HCT116 (cell line): ENCODE measurements around the gene LAX1. TPM values are rescaled to one million over a fixed set of nuclear protein-coding genes. Genes with fewer than 3 reads are reported as not detected.
"Not testable (repeated sequence)": the region's sequence is repeated elsewhere in the genome, so short reads cannot be mapped to it uniquely, and the experiment has no call there.

Experiments used
- ATAC-seq: fragments of 200-7000 bp; cut with Tn5 transposase; 2 replicates; pipeline ENCODE4 v1.9.1; 2020; ENCODE audit warnings: mild to moderate bottlenecking, moderate library complexity
- BruUV-seq: library from RNA; stranded (reverse); fragments of 400-500 nt; replicated peaks from 2 replicates; lab custom pipeline; 2021; lab: Mats Ljungman, UMichigan
- CTCF ChIA-PET: fragments of 300-600 bp; sonication (Branson Sonifier 250); formaldehyde crosslinking; loops from one replicate; lab custom pipeline; 2021; ENCODE audit warnings: antibody characterized with exemption; lab: Charles Lee
- POLR2A ChIA-PET: fragments of 300-600, 350-600 bp; sonication (Branson Sonifier 250); formaldehyde crosslinking; loops from one replicate; lab custom pipeline; 2021; ENCODE audit warnings: antibody characterized with exemption; lab: Charles Lee
- RAD21 ChIA-PET, 2 experiments: fragments of 300-600 bp; sonication (Branson Sonifier 250); formaldehyde crosslinking; loops; one replicate each; lab custom pipeline; 2023; ENCODE audit warnings: low total read pairs in 2 of 2; ENCODE audit not compliant: uncharacterized antibody in 2 of 2, unreplicated experiment in 2 of 2, low non-redundant PET in 1 of 2; lab: Charles Lee
- DNase-seq: peaks from one replicate; pipeline ENCODE4 v3.0.0-alpha.2; 2010; ENCODE audit warnings: low read depth, low spot score
- H2AFZ ChIP-seq: fragments of 200-600 bp; shearing (Covaris generic), sonication (generic); 2 replicates; pipeline ENCODE4 v1.6.1; 2017; ENCODE audit warnings: low read depth, mixed run types, mixed read lengths, antibody characterized with exemption, low read length; ENCODE audit not compliant: poor library complexity, severe bottlenecking
- H3K27ac ChIP-seq: 2 replicates; pipeline ENCODE4 v1.5.1; 2012; ENCODE audit warnings: low read depth, low read length
- H3K27me3 ChIP-seq: fragments of 200-600 bp; sonication (generic); 2 replicates; pipeline ENCODE4 v1.6.1; 2016; ENCODE audit warnings: mixed run types, low read length, mixed read lengths; ENCODE audit not compliant: insufficient read depth
- H3K36me3 ChIP-seq, 2 experiments: fragments of 200-500 bp in 1 of 2; fragments of 200-600 bp in 1 of 2; sonication (Bioruptor generic) in 1 of 2; sonication (generic) in 1 of 2; 2 replicates each; pipeline versions ENCODE4 v1.5.1 to v1.6.1; 2014 to 2016; ENCODE audit warnings: low read length in 2 of 2, inconsistent platforms in 1 of 2, mixed read lengths in 1 of 2, mixed run types in 1 of 2; ENCODE audit not compliant: insufficient read depth in 2 of 2, control insufficient read depth in 1 of 2
- H3K4me1 ChIP-seq, 2 experiments: fragments of 200-600 bp in 1 of 2; sonication (generic) in 1 of 2; 2 replicates each; pipeline versions ENCODE4 v1.5.1 to v1.6.1; 2012 to 2017; ENCODE audit warnings: low read length in 2 of 2, inconsistent platforms in 1 of 2, mild to moderate bottlenecking in 1 of 2, mixed read lengths in 1 of 2, mixed run types in 1 of 2, moderate library complexity in 1 of 2; ENCODE audit not compliant: insufficient read depth in 2 of 2, control insufficient read depth in 1 of 2
- H3K4me2 ChIP-seq: fragments of 200-600 bp; sonication (generic); 2 replicates; pipeline ENCODE4 v1.6.1; 2017; ENCODE audit warnings: mixed run types, low read length, mixed read lengths
- H3K4me3 ChIP-seq, 2 experiments: fragments of 200-600 bp in 1 of 2; sonication (generic) in 1 of 2; replicated peaks in 1 of 2; 2 replicates each; pipeline ENCODE4 v1.5.1; 2011 to 2016; ENCODE audit warnings: low read length in 2 of 2, control low read depth in 1 of 2, low read depth in 1 of 2, mild to moderate bottlenecking in 1 of 2, mixed read lengths in 1 of 2, mixed run types in 1 of 2
- H3K79me2 ChIP-seq: fragments of 200-600 bp; sonication (generic); 2 replicates; pipeline ENCODE4 v1.6.1; 2017; ENCODE audit warnings: mild to moderate bottlenecking, mixed run types, low read length, moderate library complexity, mixed read lengths; ENCODE audit not compliant: insufficient read depth
- H3K9ac ChIP-seq: fragments of 200-600 bp; sonication (generic); 2 replicates; pipeline ENCODE4 v1.6.1; 2016; ENCODE audit warnings: low read length, mixed read lengths
- H3K9me2 ChIP-seq: fragments of 200-600 bp; sonication (generic), shearing (Covaris generic); 2 replicates; pipeline ENCODE4 v1.6.1; 2017; ENCODE audit warnings: mixed run types, mild to moderate bottlenecking, moderate library complexity; ENCODE audit not compliant: insufficient read depth
- H3K9me3 ChIP-seq, 2 experiments: fragments of 200-500 bp in 1 of 2; fragments of 200-600 bp in 1 of 2; sonication (Bioruptor generic) in 1 of 2; sonication (generic) in 1 of 2; 2 replicates each; pipeline ENCODE4 v1.6.1; 2014 to 2017; ENCODE audit warnings: low read length in 2 of 2, mixed read lengths in 2 of 2, inconsistent platforms in 1 of 2, low read depth in 1 of 2, mild to moderate bottlenecking in 1 of 2, mixed run types in 1 of 2, moderate library complexity in 1 of 2; ENCODE audit not compliant: control insufficient read depth in 1 of 2, insufficient read depth in 1 of 2
- H4K20me1 ChIP-seq: fragments of 200-600 bp; sonication (generic), shearing (Covaris generic); 2 replicates; pipeline ENCODE4 v1.6.1; 2017; ENCODE audit warnings: mixed run types, mild to moderate bottlenecking, moderate library complexity; ENCODE audit not compliant: insufficient read depth
- SIN3A ChIP-seq: IDR thresholded peaks from 2 replicates; pipeline ENCODE4 v1.6.1; 2012; ENCODE audit warnings: low read depth
- YY1 ChIP-seq: IDR thresholded peaks from 2 replicates; pipeline ENCODE4 v1.6.1; 2011; ENCODE audit warnings: low read length, low read depth, moderate library complexity, mild to moderate bottlenecking; ENCODE audit not compliant: insufficient replicate concordance; ENCODE audit errors: extremely low read depth
- intact Hi-C: fragments of 100-400 bp; cut with micrococcal nuclease; formaldehyde crosslinking; loops from 2 replicates; pipeline ENCODE4 v1.10.0; 2022
- total RNA-seq: library from RNA; stranded (reverse); gene quantifications from one replicate; pipeline ENCODE4 v1.2.1, GENCODE V29; 2021; ENCODE audit not compliant: unreplicated experiment

Gene LAX1
- total RNA-seq, 1 experiment from 2014 or later = 0.12 TPM

DNA sequence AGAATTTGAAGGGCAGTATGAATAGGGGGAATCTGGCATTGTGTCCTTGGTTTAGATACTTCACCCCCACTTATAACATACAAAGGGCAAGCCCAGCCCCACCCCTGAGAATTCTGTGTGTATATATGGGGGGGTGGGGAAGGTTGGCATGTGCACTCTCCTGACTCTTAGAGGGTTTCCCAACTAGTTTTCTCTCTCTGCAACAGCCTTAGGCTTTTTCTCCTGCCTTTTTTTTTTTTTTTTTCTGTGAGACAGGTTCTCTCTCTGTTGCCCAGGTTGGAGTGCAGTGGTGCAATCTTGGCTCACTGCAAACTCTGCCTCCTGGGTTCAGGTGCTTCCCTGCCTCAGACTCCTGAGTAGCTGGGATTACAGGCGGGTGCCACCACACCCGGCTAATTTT, 27.5 kb downstream of the LAX1 start:
- no peak for TF ChIP-seq YY1
- TF ChIP-seq SIN3A = no peak
- ChIA-PET CTCF (no interaction called here), POLR2A (no interaction called here)

GRCh38 chr1:203793561-203793960, 28.6 kb downstream of the LAX1 start:
- CTCF ChIA-PET, intact Hi-C loops: not testable (repeated sequence)
- peaks cover 27% of the 10 kb centered on the region for H3K79me2 ChIP-seq

More for the DNA sequence above, 27.5 kb downstream of the LAX1 start:
- Histone ChIP-seq H3K27ac (no peak overlapping the region), H2AFZ (no peak overlapping the region), H4K20me1 (no peaks in the 10 kb centered on the region), H3K9me3 (no peaks in the 10 kb centered on the region), H3K9ac (no peak overlapping the region), H3K4me3 (no peak overlapping the region), H3K79me2 (peaks cover 16% of the 10 kb centered on the region), H3K4me1 (peaks cover 15 to 46% of the 10 kb centered on the region in 2 experiments), H3K36me3 (peaks cover 3 to 8% of the 10 kb centered on the region in 2 experiments; a peak in 2 of 4 replicates), H3K9me2 (no peaks in the 10 kb centered on the region), H3K4me2 (no peak overlapping the region), H3K27me3 (no peaks in the 10 kb centered on the region)
- BruUV-seq = no TSS peak
- RAD21 ChIA-PET = no interaction called here
- no peak for DNase-seq
- intact Hi-C loops = no loop called here
- ATAC-seq = no peak

More at GRCh38 chr1:203793561-203793960, 28.6 kb downstream of the LAX1 start:
- ATAC-seq, H3K27ac ChIP-seq, H3K4me2 ChIP-seq, H4K20me1 ChIP-seq, BruUV-seq, DNase-seq, H2AFZ ChIP-seq, H3K4me3 ChIP-seq, H3K9ac ChIP-seq, H3K27me3 ChIP-seq, RAD21 ChIA-PET, H3K9me3 ChIP-seq, H3K9me2 ChIP-seq, POLR2A ChIA-PET: not testable (repeated sequence)
- H3K36me3 ChIP-seq = peaks cover 6 to 18% of the 10 kb centered on the region in 2 experiments; a peak in 3 of 4 replicates
- H3K4me1 ChIP-seq = peaks cover 14 to 36% of the 10 kb centered on the region in 2 experiments
